Measurements from ENCODE around the gene TTC14. TPM values are rescaled to one million over a fixed set of nuclear protein-coding genes. Genes with fewer than 3 reads are reported as not detected.

Gene TTC14
- total and polyA plus RNA-seq, 2 of the 13 experiments (the other 11 are each of a cell fraction or from before 2014, with no cell fraction given): 28.1 to 35.9 TPM

DNA sequence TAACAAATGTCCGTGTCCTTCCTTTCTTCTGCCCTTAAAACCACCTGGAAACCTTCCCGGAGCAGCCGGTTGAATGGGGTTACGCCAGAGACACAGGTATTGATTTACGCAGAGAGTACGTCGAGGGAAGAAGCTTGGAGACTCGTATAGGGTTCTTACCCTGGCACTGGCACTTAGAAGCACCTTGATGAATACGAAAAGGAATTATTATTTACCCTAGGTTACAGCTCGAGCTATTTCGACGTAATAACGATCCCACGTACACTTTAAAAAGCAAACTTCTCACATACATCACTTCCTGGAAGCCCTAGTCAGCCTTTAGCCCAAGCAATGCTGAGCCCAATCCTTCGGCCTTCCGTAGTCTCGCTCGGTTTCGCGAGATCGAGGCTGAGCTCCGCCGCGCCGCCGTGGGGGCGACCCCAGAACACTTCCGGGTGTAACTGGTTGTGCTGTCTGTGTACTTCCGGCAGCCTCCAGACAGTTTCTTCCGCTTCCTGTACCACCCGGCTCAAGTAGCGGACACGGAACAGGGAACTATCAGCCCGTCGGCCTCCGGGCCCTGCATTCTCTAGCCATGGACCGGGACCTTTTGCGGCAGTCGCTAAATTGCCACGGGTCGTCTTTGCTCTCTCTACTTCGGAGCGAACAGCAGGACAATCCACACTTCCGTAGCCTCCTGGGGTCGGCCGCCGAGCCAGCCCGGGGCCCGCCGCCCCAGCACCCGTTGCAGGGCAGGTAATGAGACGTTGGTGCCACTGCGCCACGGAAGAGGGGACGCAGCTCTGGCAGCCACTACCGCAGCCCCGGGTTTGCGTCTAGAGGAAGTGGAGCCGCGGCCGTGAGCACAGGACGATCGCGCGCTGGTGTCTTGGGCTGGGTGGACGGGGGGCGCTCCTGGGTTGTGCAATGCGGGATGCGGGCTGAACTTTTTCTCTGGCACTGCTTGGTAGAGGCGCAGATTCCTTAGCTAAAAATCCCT is at the start of gene TTC14 (continued):
- TF ChIP-seq, protein P1, sequence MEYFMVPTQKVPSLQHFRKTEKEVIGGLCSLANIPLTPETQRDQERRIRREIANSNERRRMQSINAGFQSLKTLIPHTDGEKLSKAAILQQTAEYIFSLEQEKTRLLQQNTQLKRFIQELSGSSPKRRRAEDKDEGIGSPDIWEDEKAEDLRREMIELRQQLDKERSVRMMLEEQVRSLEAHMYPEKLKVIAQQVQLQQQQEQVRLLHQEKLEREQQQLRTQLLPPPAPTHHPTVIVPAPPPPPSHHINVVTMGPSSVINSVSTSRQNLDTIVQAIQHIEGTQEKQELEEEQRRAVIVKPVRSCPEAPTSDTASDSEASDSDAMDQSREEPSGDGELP (IDR thresholded peaks at IDR 0.05; ENCODE audit: borderline replicate concordance, low read depth): peak; percentile 38; the same call in 1 of the 2 replicates
- TF ChIP-seq HDAC2 (CRISPR knock-in tag; IDR thresholded peaks at IDR 0.05): peak; percentile 81; the same call in 1 of the 2 replicates
- peak; percentile 69; the same call in 1 of the 2 replicates for TF ChIP-seq GATAD2A (CRISPR knock-in tag; IDR thresholded peaks at IDR 0.05)
- TF ChIP-seq CSRNP1 (CRISPR knock-in tag; IDR thresholded peaks at IDR 0.05): peak; percentile 91
- peak; percentile 54; the same call in 1 of the 2 replicates for TF ChIP-seq ZNF121 (CRISPR knock-in tag; IDR thresholded peaks at IDR 0.05)
- TF ChIP-seq NFATC3 (CRISPR knock-in tag; IDR thresholded peaks at IDR 0.05): 0 out of 2 replicates have a peak, but pooled peaks have one; percentile 26
- TF ChIP-seq POGZ (CRISPR knock-in tag; IDR thresholded peaks at IDR 0.05): peak; percentile 98
- TF ChIP-seq HDAC6 (IDR thresholded peaks at IDR 0.05; ENCODE audit: low read depth, low read length): no peak
- no peak for TF ChIP-seq ZNF720 (CRISPR knock-in tag; IDR thresholded peaks at IDR 0.05)
- TF ChIP-seq, protein P2, sequence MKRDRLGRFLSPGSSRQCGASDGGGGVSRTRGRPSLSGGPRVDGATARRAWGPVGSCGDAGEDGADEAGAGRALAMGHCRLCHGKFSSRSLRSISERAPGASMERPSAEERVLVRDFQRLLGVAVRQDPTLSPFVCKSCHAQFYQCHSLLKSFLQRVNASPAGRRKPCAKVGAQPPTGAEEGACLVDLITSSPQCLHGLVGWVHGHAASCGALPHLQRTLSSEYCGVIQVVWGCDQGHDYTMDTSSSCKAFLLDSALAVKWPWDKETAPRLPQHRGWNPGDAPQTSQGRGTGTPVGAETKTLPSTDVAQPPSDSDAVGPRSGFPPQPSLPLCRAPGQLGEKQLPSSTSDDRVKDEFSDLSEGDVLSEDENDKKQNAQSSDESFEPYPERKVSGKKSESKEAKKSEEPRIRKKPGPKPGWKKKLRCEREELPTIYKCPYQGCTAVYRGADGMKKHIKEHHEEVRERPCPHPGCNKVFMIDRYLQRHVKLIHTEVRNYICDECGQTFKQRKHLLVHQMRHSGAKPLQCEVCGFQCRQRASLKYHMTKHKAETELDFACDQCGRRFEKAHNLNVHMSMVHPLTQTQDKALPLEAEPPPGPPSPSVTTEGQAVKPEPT (CRISPR knock-in tag; IDR thresholded peaks at IDR 0.05; ENCODE audit: low read depth): no peak
- peak; percentile 36; the same call in 1 of the 2 replicates for TF ChIP-seq KLF12 (CRISPR knock-in tag; IDR thresholded peaks at IDR 0.05; ENCODE audit: borderline replicate concordance)
- TF ChIP-seq ISL2 (CRISPR knock-in tag; IDR thresholded peaks at IDR 0.05): peak; percentile 39
- TF ChIP-seq ZNF407 (CRISPR knock-in tag; IDR thresholded peaks at IDR 0.05; ENCODE audit: not compliant biosample characterization): peak; percentile 27
- peak; percentile 33; the same call in 1 of the 2 replicates for TF ChIP-seq MTA1 (CRISPR knock-in tag; IDR thresholded peaks at IDR 0.05; ENCODE audit: borderline replicate concordance)
- no peak for TF ChIP-seq FOXP1 (IDR thresholded peaks at IDR 0.05)
- TF ChIP-seq FOXP1 (CRISPR knock-in tag; IDR thresholded peaks at IDR 0.05): peak; percentile 25; the same call in 1 of the 2 replicates

Data from HepG2 (cell line).